Endothelial cell of umbilical vein (primary cell): ENCODE results near the gene XRCC1.

Experiments used
- CTCF ChIP-seq, 2 donors: IDR thresholded peaks; 1 replicate in 1 of 2; 2 replicates in 1 of 2; pipeline ENCODE4 v1.5.1; 2011; ENCODE audit warnings: low read length in 2 of 2, mild to moderate bottlenecking in 2 of 2, moderate library complexity in 2 of 2, control low read depth in 1 of 2, inconsistent platforms in 1 of 2, low read depth in 1 of 2; ENCODE audit not compliant: insufficient read depth in 1 of 2; ENCODE audit errors: extremely low read depth in 1 of 2
- EZH2 ChIP-seq: IDR thresholded peaks from 2 replicates; pipeline ENCODE4 v1.6.1; 2012; ENCODE audit warnings: borderline replicate concordance, low read depth, mild to moderate bottlenecking, moderate library complexity, low read length, inconsistent platforms; ENCODE audit not compliant: severe bottlenecking
- JUN ChIP-seq: IDR thresholded peaks from 2 replicates; pipeline ENCODE4 v1.6.1; 2011; ENCODE audit warnings: borderline replicate concordance, low read depth; ENCODE audit not compliant: insufficient read length, insufficient read depth
- MAX ChIP-seq: IDR thresholded peaks from 2 replicates; pipeline ENCODE4 v1.6.1; 2011; ENCODE audit not compliant: insufficient read depth, insufficient read length
- MYC ChIP-seq: IDR thresholded peaks from one replicate; pipeline ENCODE4 v1.6.1; 2011; ENCODE audit warnings: mild to moderate bottlenecking, low read depth, low read length
- POLR2A ChIP-seq: IDR thresholded peaks from 2 replicates; pipeline ENCODE4 v1.6.1; 2012; ENCODE audit warnings: low read depth, mild to moderate bottlenecking, control low read depth, low read length
- POLR2AphosphoS5 ChIP-seq: IDR thresholded peaks from 2 replicates; pipeline ENCODE4 v1.6.1; 2012; ENCODE audit warnings: low read depth, mild to moderate bottlenecking, control low read depth, low read length, moderate library complexity; ENCODE audit not compliant: insufficient read depth

- TF ChIP-seq CTCF (IDR thresholded peaks at IDR 0.05; ENCODE audit: extremely low read depth in 1 of 2, insufficient read depth in 1 of 2, low read depth in 1 of 2, low read length in 2 of 2) (no peak), EZH2 (no peak), MAX (no peak), MYC (no peak), POLR2A (no peak), JUN (no peak), POLR2AphosphoS5 (no peak)
These were observed 890 bp upstream of the XRCC1 start for GRCh38 chr19:43575955-43576878.
